A673 (cell line): Measurements from ENCODE around the gene ADGRD1.

Source experiments
- CTCF ChIP-seq: fragments of 300-800, 200-600 bp; sonication (generic); conservative IDR thresholded peaks from 2 replicates; pipeline ENCODE4 v1.5.1; 2017; ENCODE audit warnings: low read depth, mild to moderate bottlenecking, antibody characterized with exemption, low read length, moderate library complexity, mixed read lengths
- EZH2 ChIP-seq: fragments of 200-600 bp; sonication (generic); IDR thresholded peaks from 2 replicates; pipeline ENCODE4 v1.6.1; 2017; ENCODE audit warnings: borderline replicate concordance, low read depth, mild to moderate bottlenecking, mixed read lengths, antibody characterized with exemption, low read length; ENCODE audit not compliant: poor library complexity, severe bottlenecking

DNA sequence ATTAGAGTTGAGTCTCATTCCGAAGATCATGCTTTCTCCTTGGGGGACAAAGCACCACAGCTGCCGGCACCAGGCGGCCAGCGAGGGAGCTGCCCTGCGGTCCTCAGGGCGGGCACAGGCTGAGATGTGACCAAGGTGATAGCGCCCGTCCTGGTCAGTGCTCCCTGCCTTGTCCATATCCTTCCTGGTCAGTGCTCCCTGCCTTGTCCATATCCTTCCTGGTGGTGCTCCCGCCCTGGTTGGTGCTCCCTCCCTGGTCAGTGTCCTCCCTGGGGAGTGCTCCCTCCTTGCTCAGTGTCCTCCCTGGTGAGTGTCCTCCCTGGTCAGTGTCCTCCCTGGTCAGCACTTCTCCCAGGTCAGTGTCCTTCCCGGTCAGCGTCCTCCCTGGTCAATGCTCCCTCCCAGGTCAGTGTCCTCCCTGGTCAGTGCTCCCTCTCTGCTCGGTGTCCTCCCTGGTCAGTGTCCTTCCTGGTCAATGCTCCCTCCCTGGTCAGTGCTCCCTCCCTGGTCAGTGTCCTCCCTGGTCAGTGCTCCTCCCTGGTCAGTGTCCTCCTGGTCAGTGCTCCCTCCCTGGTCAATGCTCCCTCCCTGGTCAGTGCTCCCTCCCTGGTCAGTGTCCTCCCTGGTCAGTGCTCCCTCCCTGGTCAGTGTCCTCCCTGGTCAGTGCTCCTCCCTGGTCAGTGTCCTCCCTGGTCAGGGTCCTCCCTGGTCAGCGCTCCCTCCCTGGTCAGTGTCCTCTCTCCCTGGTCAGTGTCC is 92.2 kb downstream of the ADGRD1 start:
- TF ChIP-seq EZH2 (no peak), CTCF (no peak)
